ENCODE results near the gene LUC7L3.

DNA sequence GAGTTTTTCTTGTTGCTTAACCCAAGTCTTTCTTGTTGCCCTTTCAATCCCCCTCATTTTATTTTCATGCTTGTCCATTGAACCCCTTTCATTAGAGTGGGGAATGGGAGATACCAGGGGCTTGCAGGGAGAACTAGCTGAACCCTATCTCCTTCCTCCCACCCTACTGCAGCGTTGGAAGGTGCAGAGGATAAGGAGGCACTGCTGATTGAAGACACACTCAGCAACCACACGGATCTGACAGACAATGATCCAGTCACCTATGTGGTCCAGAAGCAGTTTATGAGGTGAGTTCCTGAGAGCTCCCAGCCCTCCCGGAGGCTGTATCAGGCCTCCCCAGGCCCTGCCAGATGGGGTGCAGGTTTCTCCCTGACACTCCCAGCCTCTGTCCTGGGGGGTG, 44.2 kb upstream of the LUC7L3 start:
- TF ChIP-seq POLR2A (IDR thresholded peaks at IDR 0.05; ENCODE audit: low read depth, low read length) = no peak
- no peak for TF ChIP-seq TAF1 (IDR thresholded peaks at IDR 0.05; ENCODE audit: borderline replicate concordance, low read depth, low read length)
- TF ChIP-seq POLR2AphosphoS5 (IDR thresholded peaks at IDR 0.05; ENCODE audit: low read depth, low read length) = no peak

Data from GM12892 (cell line).